OCI-M2 (cell line): ENCODE data around the gene SPAG16.

Source experiments
- DNase-seq: peaks from one replicate; lab custom pipeline; 2025; ENCODE audit not compliant: unreplicated experiment; lab: John Stamatoyannopoulos, UW

The SPAG16 gene

DNA sequence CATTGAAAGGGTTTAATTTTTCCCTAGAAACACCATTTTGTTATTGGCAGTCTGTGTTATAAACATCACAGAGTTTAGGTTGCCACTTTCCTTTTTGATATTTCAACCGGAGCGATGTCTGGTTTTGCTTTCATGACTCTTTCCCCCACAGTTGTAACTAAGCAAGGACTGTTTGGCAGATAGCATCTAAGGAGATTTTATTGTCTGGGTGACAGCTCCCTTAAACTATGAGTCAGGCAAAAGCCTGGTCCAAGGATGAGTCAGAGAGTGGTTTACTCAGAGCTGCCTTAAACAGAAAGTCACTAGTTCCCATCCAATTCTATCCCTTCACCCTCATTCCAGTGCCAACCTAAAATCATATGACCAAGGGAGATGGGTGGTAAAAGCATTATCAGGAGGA is 785.0 kb downstream of the SPAG16 start:
- no peak for DNase-seq

DNA sequence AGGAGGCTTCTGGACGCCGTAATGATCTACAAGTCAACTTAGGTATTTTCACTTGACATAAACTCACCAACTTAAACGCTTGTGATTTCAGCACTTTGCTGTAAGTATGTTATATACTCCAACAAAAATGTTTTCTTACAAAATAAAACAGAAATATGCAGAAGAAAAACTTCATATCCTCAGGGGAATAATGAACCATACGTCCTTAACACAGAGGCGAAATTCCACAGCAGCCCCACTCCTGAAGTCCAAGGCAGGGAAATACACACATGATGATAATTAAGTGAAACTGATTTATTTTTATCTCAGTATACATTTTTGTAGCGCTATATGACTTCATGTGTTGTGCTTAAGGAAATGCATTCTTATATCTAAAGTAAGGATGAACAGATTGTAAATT is 791.2 kb downstream of the SPAG16 start:
- DNase-seq = no peak

DNA sequence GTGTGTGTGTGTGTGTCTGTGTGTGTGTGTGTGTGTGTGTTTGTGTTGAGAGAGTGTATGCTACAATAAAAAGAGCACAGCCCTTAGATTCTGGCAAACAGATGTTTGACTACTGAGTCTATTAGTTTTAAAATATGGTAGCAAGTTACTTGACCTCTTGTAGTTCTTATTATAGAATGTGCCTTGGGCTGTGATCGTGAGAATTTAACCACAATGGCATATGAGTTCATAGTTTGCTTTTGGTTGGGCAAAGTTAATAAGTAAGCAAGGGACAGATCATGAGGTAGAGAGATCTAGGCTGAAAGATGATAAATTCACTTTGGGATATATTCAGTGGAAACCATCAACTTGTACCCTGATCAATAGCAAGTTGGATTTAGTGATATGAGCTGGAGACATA is 792.3 kb downstream of the SPAG16 start:
- no peak for DNase-seq

- DNase-seq = no peak
Measured at GRCh38 chr2:214077727-214078126, 793.5 kb downstream of the SPAG16 start.

DNA sequence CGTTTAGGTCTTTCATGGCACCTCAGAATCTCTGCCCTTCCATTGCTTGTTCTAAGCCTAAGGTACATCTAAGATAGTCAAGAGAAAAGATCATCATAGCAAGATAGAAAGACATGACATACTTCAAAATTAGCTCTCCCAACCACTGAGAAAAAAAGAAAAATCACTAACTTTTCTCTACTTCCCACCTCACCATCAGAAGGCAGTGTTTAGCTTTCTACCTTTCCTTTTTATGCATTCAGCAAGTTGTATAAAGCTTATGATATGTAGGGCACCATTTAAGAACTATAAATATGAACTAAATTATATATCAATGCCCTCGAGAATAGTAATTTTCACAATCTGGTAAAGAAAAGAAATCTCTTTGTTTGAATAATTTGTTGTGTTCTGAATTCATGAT is 794.8 kb downstream of the SPAG16 start:
- no peak for DNase-seq

GRCh38 chr2:214088536-214088935 is 804.3 kb downstream of the SPAG16 start:
- no peak for DNase-seq

GRCh38 chr2:214096208-214096715 is 812.0 kb downstream of the SPAG16 start:
- no peak for DNase-seq

GRCh38 chr2:214098811-214099210 is 814.5 kb downstream of the SPAG16 start:
- no peak for DNase-seq

DNA sequence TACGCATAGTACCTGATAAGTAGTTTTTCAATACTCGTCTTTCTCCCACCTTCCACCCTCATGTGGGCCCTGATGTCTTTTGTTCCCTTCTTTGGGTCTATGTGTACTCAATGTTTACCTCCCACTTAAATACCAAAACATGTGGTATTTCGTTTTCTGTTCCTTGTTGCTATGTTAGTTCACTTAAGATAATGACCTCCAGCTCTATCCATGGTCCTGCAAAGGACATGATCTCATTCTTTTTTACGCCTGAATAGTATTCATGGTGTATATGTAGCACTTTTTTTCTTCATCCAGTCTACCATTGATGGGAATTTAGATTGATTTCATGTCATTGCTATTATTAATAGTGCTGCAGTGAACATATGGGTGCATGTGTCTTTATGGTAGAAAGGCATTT is 816.2 kb downstream of the SPAG16 start:
- no peak for DNase-seq

DNA sequence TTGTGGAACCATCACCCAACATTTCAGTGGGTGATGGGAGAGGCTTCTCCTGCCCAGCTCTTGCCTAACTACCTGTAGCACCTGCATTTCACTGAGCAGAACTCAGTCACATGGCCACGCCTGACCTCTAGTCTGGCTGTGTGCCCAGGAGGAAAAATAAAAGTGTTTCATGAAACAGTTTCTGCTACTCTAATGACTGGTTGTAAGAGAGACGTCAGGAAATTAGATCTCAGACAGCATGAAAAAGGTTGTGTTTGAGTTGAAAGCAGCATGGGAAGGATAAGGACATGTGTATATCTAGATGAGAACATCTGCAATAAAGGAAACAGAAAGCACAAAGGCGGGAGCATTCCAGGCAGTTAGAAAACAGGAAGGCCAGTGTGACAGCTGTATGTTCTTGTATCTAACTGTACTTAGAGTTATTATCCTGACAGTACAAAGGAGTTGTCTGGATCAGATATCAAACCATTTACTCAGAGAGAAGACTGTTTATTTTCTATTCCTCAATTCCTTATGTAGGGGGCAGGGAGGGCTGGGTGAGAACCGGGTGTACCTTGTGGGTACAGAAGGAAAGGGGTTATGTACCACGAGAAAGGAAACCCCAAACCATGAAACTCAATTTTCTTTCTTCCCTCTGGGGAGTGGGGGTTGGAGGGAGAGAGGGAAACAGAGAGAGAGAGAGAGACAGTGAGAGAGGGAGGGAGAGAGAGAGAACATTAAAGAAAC is 819.2 kb downstream of the SPAG16 start:
- peak; percentile 5 for DNase-seq

- no peak for DNase-seq
Measured at GRCh38 chr2:214104219-214104618, 820.0 kb downstream of the SPAG16 start.

DNA sequence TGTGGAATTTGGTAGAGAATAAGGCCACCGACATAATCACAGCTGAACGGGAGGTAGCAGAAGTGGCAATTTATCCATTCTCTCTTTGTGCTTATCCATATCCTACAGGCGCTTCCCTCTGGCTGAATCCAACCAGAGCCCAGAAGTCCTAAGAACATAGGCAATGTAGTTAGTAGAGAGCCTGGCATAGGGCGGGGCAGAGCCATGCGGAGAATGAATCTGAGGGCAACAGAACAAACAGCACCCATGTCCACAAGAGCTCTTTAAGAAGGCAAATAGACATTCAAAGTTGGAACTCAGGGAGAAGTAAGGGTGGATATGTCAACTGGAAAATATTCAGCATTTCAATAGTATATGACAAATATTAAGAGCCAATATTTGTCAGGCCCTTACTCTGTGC is 820.7 kb downstream of the SPAG16 start:
- DNase-seq = no peak

- no peak for DNase-seq
Measured at GRCh38 chr2:214107726-214108125, 823.5 kb downstream of the SPAG16 start.

- no peak for DNase-seq
Measured at GRCh38 chr2:214108598-214108997, 824.3 kb downstream of the SPAG16 start.

- DNase-seq = no peak
Measured at GRCh38 chr2:214117054-214117453, 832.8 kb downstream of the SPAG16 start.

GRCh38 chr2:214126135-214126534 is 841.9 kb downstream of the SPAG16 start:
- DNase-seq = no peak

DNA sequence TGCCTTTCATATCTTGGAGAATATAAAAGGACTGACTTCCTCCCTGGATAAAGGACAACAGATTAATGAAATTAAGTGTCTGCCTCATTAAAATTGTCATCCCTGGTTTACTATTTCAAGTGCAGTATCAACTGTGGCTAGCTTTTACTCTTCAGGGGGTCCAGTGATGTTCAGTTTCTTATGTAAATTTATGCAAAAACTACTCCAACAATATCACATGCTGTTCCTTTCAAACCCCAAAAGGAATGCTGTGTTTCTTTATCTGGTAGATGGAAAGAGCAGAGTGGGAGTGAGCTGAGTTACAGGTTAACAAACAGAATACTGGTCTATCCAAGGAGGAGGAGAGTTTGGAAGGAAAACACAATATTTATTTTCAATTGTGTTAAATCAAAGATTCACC is 842.9 kb downstream of the SPAG16 start:
- no peak for DNase-seq

DNA sequence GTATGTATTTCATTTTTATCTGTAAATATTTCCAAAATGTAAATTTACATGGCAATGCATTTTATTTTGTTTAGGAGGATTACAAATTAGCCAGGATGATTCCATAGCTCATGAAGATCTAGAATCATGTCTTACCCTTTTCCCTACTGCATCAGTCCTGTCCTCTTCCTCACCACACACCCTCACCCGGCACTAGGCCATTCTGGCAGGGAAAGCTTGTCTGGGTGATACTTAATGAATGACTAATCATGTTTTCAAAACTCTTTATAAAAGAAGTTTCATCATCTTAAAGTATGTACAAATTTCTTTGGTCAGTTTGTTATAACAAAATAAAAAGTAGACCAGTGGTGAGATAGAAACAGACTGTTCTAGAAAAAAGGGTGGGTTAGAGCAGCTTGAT is 843.3 kb downstream of the SPAG16 start:
- DNase-seq = no peak

DNA sequence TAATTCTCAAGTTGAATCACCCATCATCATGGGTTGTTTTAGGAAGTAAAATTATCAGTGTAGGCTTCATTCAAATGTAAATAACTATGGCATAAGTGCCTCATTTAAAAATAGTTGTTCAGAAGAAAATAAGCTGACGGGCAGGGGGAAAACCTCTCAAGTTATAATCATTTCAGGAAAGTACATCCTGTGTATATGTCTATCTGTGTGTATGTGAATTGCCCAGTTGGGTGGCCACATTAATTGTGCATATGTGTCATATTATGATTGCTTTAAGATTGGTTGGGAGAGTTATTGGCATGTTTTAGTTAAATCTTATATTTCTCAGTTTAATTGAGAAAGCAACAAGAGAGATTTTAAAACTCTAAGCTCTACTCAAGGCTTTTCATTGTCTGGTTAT is 843.8 kb downstream of the SPAG16 start:
- DNase-seq = no peak

DNA sequence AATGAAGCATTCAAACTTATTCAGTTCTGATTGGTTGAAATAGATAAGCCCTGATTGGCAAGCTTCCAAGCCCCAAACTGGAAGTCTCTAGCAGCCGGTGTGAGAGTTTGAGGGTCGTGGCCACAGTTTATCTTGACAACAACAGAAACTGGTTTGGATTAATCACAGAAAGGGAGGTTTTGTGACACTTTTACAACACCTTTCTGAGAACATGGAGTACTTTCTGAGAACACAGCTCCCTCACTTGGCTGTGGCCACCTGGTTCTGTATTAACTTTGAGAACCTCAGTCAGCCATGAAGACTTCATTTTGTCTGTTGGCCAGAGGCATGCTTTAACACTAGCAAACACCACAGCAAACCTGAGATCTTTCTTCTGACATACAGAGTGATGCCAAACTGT is 845.9 kb downstream of the SPAG16 start:
- DNase-seq = no peak

GRCh38 chr2:214135966-214136365 is 851.7 kb downstream of the SPAG16 start:
- DNase-seq = no peak

- DNase-seq = no peak
Measured at GRCh38 chr2:214138779-214139178, 854.5 kb downstream of the SPAG16 start.

GRCh38 chr2:214139630-214140284 is 855.5 kb downstream of the SPAG16 start:
- no peak for DNase-seq
